ENCODE results near the gene PRKD1.

Gene PRKD1

GRCh38 chr14:29838752-29839151 is 88.9 kb downstream of the PRKD1 start:
- no peak for DNase-seq (ENCODE audit: low read depth)

- no peak for DNase-seq (ENCODE audit: low read depth)
These were observed 91.3 kb downstream of the PRKD1 start for GRCh38 chr14:29836395-29836794.

- no peak for DNase-seq (ENCODE audit: low read depth)
These were observed 95.6 kb downstream of the PRKD1 start for GRCh38 chr14:29832042-29832441.

GRCh38 chr14:29829851-29830250 is 97.8 kb downstream of the PRKD1 start:
- no peak for DNase-seq (ENCODE audit: low read depth)

- DNase-seq (ENCODE audit: low read depth) = no peak
These were observed 103.8 kb downstream of the PRKD1 start for GRCh38 chr14:29823816-29824215.

- no peak for DNase-seq (ENCODE audit: low read depth)
These were observed 105.3 kb downstream of the PRKD1 start for GRCh38 chr14:29822430-29822709.

GRCh38 chr14:29821661-29822429 is 105.8 kb downstream of the PRKD1 start:
- no peak for DNase-seq (ENCODE audit: low read depth)

GRCh38 chr14:29821242-29821641 is 106.4 kb downstream of the PRKD1 start:
- no peak for DNase-seq (ENCODE audit: low read depth)

GRCh38 chr14:29820785-29821184 is 106.9 kb downstream of the PRKD1 start:
- DNase-seq (ENCODE audit: low read depth) = no peak

- no peak for DNase-seq (ENCODE audit: low read depth)
These were observed 109.8 kb downstream of the PRKD1 start for GRCh38 chr14:29817767-29818405.

GRCh38 chr14:29815016-29815674 is 112.5 kb downstream of the PRKD1 start:
- DNase-seq (ENCODE audit: low read depth) = no peak

- DNase-seq (ENCODE audit: low read depth) = no peak
These were observed 113.3 kb downstream of the PRKD1 start for GRCh38 chr14:29814156-29815015.

- DNase-seq (ENCODE audit: low read depth) = no peak
These were observed 117.0 kb downstream of the PRKD1 start for GRCh38 chr14:29810682-29811081.

- DNase-seq (ENCODE audit: low read depth) = no peak
These were observed 117.6 kb downstream of the PRKD1 start for GRCh38 chr14:29810064-29810463.

- no peak for DNase-seq (ENCODE audit: low read depth)
These were observed 121.5 kb downstream of the PRKD1 start for GRCh38 chr14:29806124-29806517.

- no peak for DNase-seq (ENCODE audit: low read depth)
These were observed 122.1 kb downstream of the PRKD1 start for GRCh38 chr14:29805415-29806123.

- DNase-seq (ENCODE audit: low read depth) = no peak
These were observed 123.0 kb downstream of the PRKD1 start for GRCh38 chr14:29804481-29805266.

- DNase-seq (ENCODE audit: low read depth) = no peak
These were observed 124.6 kb downstream of the PRKD1 start for GRCh38 chr14:29803045-29803444.

- DNase-seq (ENCODE audit: low read depth) = no peak
These were observed 125.4 kb downstream of the PRKD1 start for GRCh38 chr14:29802211-29802610.

- DNase-seq (ENCODE audit: low read depth) = no peak
These were observed 126.7 kb downstream of the PRKD1 start for GRCh38 chr14:29800961-29801360.

GRCh38 chr14:29799464-29800095 is 128.1 kb downstream of the PRKD1 start:
- no peak for DNase-seq (ENCODE audit: low read depth)

Measured in stimulated activated CD8-positive, alpha-beta memory T cell treated with anti-CD3 and anti-CD28 coated beads, Interleukin-12 subunit alpha, Interleukin-12 subunit beta, amount 100 ng/mL, for 4 hours (primary cell).